ENCODE data around the gene HYAL3. TPM values are rescaled to one million over a fixed set of nuclear protein-coding genes. Genes with fewer than 3 reads are reported as not detected.

The HYAL3 gene
- total RNA-seq, 1 experiment from 2014 or later = 10.2 TPM

- TF ChIP-seq EZH2 (IDR thresholded peaks at IDR 0.05; ENCODE audit: low read depth) = no peak
- TF ChIP-seq, protein P1, sequence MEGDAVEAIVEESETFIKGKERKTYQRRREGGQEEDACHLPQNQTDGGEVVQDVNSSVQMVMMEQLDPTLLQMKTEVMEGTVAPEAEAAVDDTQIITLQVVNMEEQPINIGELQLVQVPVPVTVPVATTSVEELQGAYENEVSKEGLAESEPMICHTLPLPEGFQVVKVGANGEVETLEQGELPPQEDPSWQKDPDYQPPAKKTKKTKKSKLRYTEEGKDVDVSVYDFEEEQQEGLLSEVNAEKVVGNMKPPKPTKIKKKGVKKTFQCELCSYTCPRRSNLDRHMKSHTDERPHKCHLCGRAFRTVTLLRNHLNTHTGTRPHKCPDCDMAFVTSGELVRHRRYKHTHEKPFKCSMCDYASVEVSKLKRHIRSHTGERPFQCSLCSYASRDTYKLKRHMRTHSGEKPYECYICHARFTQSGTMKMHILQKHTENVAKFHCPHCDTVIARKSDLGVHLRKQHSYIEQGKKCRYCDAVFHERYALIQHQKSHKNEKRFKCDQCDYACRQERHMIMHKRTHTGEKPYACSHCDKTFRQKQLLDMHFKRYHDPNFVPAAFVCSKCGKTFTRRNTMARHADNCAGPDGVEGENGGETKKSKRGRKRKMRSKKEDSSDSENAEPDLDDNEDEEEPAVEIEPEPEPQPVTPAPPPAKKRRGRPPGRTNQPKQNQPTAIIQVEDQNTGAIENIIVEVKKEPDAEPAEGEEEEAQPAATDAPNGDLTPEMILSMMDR (conservative IDR thresholded peaks at IDR 0.05) = no peak
- Histone ChIP-seq H3K4me2 (no peak within 1 kb of the TSS), H2AFZ (no peak within 1 kb of the TSS), H3K4me1 (replicated peaks; ENCODE audit: insufficient read depth) (no peaks in the 10 kb centered on the region), H3F3A (ENCODE audit: insufficient read depth, low read depth) (no peaks in the 10 kb centered on the region), H3K27ac (no peak within 1 kb of the TSS), H3K9me3 (ENCODE audit: insufficient read depth, low read depth) (no peaks in the 10 kb centered on the region), H3K36me3 (ENCODE audit: low read depth) (no peaks in the 10 kb centered on the region), H3K27me3 (ENCODE audit: insufficient read depth, low read depth) (no peaks in the 10 kb centered on the region), H3K9me2 (ENCODE audit: insufficient read depth) (no peaks in the 10 kb centered on the region), H3K79me2 (ENCODE audit: low read depth) (no peaks in the 10 kb centered on the region), H3K4me3 (no peak within 1 kb of the TSS), H4K20me1 (ENCODE audit: insufficient read depth) (no peaks in the 10 kb centered on the region)
- POLR2A ChIA-PET (ENCODE audit: unreplicated experiment) = interaction anchor here (0.6 kb wide), 1 partner anchor 38 kb away, joined by 3 read pairs; no protein-coding TSS in a partner anchor
- DNase-seq = no peak
- CTCF ChIA-PET = no interaction called here
- no TSS peak for BruUV-seq (replicated peaks)
- intact Hi-C loops (cut with micrococcal nuclease; ENCODE audit: unreplicated experiment) = no loop called here
These were observed 20.4 kb downstream of the HYAL3 start, which contains the start of gene LSMEM2 for GRCh38 chr3:50278880-50279224. Gene LSMEM2 (plus strand): TSS chr3:50279087. CDS start chr3:50279114, 27 bp downstream.

DNA sequence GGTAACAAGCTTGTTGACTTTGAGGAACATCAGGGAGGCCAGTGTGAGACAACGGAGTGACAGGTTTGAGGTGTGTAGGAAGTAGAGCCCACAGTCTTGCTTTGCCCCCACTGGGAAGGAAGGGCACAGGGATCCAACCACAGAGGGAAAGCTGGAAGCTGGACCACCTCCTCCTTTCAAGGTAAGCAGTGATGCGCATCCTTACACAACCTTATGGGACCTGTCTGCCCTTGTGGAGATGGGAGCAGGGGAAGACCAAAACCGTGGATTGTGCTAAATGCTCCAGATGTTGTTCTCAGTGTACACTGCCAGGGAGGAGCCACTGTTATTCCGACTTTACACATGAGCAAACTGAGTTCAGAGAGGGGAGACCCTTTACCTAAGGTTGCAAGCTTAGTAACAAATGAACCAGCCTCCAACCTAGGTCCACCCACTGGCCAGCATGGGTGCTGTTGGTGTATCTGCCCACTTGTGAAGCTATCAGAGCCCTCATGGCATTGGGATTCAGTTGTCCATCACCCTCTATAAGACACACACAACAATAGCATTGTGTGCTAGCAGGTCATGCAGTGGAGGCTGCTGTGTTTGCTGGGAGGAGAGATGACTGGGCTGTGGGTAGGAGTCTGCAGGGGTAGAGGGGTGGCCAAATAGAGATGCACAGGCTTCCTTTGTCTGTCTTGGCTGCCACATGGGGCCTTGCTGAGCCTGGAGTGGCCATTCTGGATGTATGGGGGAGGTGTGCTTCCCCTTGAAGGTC, 20.9 kb downstream of the HYAL3 start:
- intact Hi-C loops (cut with micrococcal nuclease; ENCODE audit: unreplicated experiment) = no loop called here
- no peak for TF ChIP-seq EZH2 (IDR thresholded peaks at IDR 0.05; ENCODE audit: low read depth)
- TF ChIP-seq, protein P1 (conservative IDR thresholded peaks at IDR 0.05) = no peak
- H3K27ac ChIP-seq = no peak overlapping the region

DNA sequence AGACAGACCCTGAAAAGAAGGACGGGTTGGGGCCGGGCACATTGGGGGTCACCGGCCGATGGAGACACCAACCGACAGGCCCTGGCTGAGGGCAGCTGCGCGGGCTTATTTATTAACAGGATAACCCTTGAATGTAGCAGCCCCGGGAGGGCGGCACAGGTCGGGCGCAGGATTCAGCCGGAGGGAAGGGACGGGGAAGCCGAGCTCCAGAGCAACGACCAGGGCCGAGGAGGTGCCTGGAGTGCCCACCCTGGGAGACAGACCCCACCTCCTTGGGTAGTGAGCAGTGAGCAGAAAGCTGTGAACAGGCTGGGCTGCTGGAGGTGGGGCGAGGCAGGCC, 22.5 kb downstream of the HYAL3 start:
- BruUV-seq (replicated peaks) = no TSS peak
- Histone ChIP-seq H3K9me3 (ENCODE audit: insufficient read depth, low read depth) (no peaks in the 10 kb centered on the region), H3F3A (ENCODE audit: insufficient read depth, low read depth) (peaks cover 6% of the 10 kb centered on the region; the same call in 1 of the 2 replicates), H3K79me2 (ENCODE audit: low read depth) (no peaks in the 10 kb centered on the region), H3K9me2 (ENCODE audit: insufficient read depth) (no peaks in the 10 kb centered on the region), H3K27me3 (ENCODE audit: insufficient read depth, low read depth) (no peaks in the 10 kb centered on the region), H4K20me1 (ENCODE audit: insufficient read depth) (no peaks in the 10 kb centered on the region), H3K4me3 (no peak overlapping the region), H3K36me3 (ENCODE audit: low read depth) (no peaks in the 10 kb centered on the region), H3K27ac (no peak overlapping the region), H3K4me1 (replicated peaks; ENCODE audit: insufficient read depth) (peaks cover 11% of the 10 kb centered on the region), H3K4me2 (no peak overlapping the region), H2AFZ (no peak overlapping the region)
- ChIA-PET CTCF (interaction anchor here (0.5 kb wide), 1 partner anchor 88 kb away, joined by 3 read pairs; no protein-coding TSS in a partner anchor), POLR2A (ENCODE audit: unreplicated experiment) (interaction anchor here (0.8 kb wide), 1 partner anchor 48 kb away, joined by 5 read pairs; no protein-coding TSS in a partner anchor)
- intact Hi-C loops (cut with micrococcal nuclease; ENCODE audit: unreplicated experiment) = no loop called here
- TF ChIP-seq, protein P1 (conservative IDR thresholded peaks at IDR 0.05) = no peak
- TF ChIP-seq EZH2 (IDR thresholded peaks at IDR 0.05; ENCODE audit: low read depth) = no peak
- DNase-seq = no peak

More for the DNA sequence above, 20.9 kb downstream of the HYAL3 start:
- BruUV-seq (replicated peaks) = no TSS peak
- Histone ChIP-seq H3K27me3 (ENCODE audit: insufficient read depth, low read depth) (no peaks in the 10 kb centered on the region), H3K4me1 (replicated peaks; ENCODE audit: insufficient read depth) (no peaks in the 10 kb centered on the region), H3K9me3 (ENCODE audit: insufficient read depth, low read depth) (no peaks in the 10 kb centered on the region), H3K36me3 (ENCODE audit: low read depth) (no peaks in the 10 kb centered on the region), H3K9me2 (ENCODE audit: insufficient read depth) (no peaks in the 10 kb centered on the region), H4K20me1 (ENCODE audit: insufficient read depth) (no peaks in the 10 kb centered on the region), H3K79me2 (ENCODE audit: low read depth) (no peaks in the 10 kb centered on the region), H3F3A (ENCODE audit: insufficient read depth, low read depth) (no peaks in the 10 kb centered on the region), H3K4me3 (no peak overlapping the region), H3K4me2 (no peak overlapping the region), H2AFZ (no peak overlapping the region)
- no peak for DNase-seq
- POLR2A ChIA-PET (ENCODE audit: unreplicated experiment) = no interaction called here
- CTCF ChIA-PET = interaction anchor here (0.6 kb wide), 1 partner anchor 21 kb away, joined by 4 read pairs; no protein-coding TSS in a partner anchor

Measured in PC-9 (cell line).